HL-60 (cell line): Measurements from ENCODE around the gene ATG12.

Experiments used
- DNase-seq, 2 experiments: peaks; one replicate each; pipeline ENCODE4 v3.0.0-alpha.2; 2010 to 2020; ENCODE audit warnings: low read depth in 1 of 2, low spot score in 1 of 2
- H3K27ac ChIP-seq: fragments of 250-450 bp; sonication (Bioruptor Pico); replicated peaks from 2 replicates; pipeline ENCODE4 v1.5.1; 2020; ENCODE audit warnings: mild to moderate bottlenecking, moderate library complexity
- H3K27me3 ChIP-seq: fragments of 250-450 bp; sonication (Bioruptor Pico); 2 replicates; pipeline ENCODE4 v1.5.1; 2021; ENCODE audit warnings: mild to moderate bottlenecking, moderate library complexity; ENCODE audit not compliant: insufficient read depth, poor library complexity, severe bottlenecking
- H3K4me3 ChIP-seq: replicated peaks from 2 replicates; pipeline ENCODE4 v1.5.1; 2011; ENCODE audit warnings: mild to moderate bottlenecking, control low read depth, low read length; ENCODE audit not compliant: insufficient read depth
- GABPA ChIP-seq: IDR thresholded peaks from 2 replicates; pipeline ENCODE4 v1.6.1; 2012; ENCODE audit warnings: low read depth
- POLR2AphosphoS5 ChIP-seq: IDR thresholded peaks from 2 replicates; pipeline ENCODE4 v1.6.1; 2012; ENCODE audit warnings: low read depth
- SPI1 ChIP-seq: IDR thresholded peaks from 2 replicates; pipeline ENCODE4 v1.6.1; 2012; ENCODE audit warnings: low read depth, mild to moderate bottlenecking, borderline replicate concordance
- TF ChIP-seq, protein P1 (sequence below): IDR thresholded peaks from 2 replicates; pipeline ENCODE4 v1.6.1; 2012; ENCODE audit warnings: low read depth; ENCODE audit not compliant: insufficient replicate concordance
- TF ChIP-seq, protein P2 (sequence below): IDR thresholded peaks from one replicate; pipeline ENCODE4 v1.5.1; 2011; ENCODE audit warnings: low read length, control low read depth, inconsistent platforms; ENCODE audit not compliant: insufficient read depth

The ATG12 gene

DNA sequence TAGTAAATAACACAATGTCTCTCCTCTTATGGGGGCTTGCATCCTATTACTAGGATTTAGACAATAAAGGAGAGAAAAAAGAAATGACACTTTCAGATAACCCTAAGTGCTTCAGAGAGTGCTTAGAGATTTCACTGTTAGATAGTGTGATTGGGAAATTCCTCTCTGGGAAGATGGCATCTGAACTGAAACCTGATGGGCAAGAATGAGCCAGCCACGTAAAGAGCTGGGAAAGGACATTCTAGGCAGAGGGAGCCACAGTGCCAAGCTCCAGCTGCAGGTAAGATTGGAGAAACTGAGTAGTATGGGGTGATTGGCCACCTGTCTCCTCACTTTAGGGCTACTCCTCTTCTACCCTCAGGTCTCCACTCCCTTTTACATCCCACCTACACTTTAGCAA lies 39.4 kb downstream of the ATG12 start:
- TF ChIP-seq, protein P1, sequence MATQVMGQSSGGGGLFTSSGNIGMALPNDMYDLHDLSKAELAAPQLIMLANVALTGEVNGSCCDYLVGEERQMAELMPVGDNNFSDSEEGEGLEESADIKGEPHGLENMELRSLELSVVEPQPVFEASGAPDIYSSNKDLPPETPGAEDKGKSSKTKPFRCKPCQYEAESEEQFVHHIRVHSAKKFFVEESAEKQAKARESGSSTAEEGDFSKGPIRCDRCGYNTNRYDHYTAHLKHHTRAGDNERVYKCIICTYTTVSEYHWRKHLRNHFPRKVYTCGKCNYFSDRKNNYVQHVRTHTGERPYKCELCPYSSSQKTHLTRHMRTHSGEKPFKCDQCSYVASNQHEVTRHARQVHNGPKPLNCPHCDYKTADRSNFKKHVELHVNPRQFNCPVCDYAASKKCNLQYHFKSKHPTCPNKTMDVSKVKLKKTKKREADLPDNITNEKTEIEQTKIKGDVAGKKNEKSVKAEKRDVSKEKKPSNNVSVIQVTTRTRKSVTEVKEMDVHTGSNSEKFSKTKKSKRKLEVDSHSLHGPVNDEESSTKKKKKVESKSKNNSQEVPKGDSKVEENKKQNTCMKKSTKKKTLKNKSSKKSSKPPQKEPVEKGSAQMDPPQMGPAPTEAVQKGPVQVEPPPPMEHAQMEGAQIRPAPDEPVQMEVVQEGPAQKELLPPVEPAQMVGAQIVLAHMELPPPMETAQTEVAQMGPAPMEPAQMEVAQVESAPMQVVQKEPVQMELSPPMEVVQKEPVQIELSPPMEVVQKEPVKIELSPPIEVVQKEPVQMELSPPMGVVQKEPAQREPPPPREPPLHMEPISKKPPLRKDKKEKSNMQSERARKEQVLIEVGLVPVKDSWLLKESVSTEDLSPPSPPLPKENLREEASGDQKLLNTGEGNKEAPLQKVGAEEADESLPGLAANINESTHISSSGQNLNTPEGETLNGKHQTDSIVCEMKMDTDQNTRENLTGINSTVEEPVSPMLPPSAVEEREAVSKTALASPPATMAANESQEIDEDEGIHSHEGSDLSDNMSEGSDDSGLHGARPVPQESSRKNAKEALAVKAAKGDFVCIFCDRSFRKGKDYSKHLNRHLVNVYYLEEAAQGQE: no peak
- TF ChIP-seq POLR2AphosphoS5: no peak
- TF ChIP-seq SPI1: no peak
- TF ChIP-seq, protein P2, sequence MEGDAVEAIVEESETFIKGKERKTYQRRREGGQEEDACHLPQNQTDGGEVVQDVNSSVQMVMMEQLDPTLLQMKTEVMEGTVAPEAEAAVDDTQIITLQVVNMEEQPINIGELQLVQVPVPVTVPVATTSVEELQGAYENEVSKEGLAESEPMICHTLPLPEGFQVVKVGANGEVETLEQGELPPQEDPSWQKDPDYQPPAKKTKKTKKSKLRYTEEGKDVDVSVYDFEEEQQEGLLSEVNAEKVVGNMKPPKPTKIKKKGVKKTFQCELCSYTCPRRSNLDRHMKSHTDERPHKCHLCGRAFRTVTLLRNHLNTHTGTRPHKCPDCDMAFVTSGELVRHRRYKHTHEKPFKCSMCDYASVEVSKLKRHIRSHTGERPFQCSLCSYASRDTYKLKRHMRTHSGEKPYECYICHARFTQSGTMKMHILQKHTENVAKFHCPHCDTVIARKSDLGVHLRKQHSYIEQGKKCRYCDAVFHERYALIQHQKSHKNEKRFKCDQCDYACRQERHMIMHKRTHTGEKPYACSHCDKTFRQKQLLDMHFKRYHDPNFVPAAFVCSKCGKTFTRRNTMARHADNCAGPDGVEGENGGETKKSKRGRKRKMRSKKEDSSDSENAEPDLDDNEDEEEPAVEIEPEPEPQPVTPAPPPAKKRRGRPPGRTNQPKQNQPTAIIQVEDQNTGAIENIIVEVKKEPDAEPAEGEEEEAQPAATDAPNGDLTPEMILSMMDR: no peak
- TF ChIP-seq GABPA: no peak
- Histone ChIP-seq H3K4me3 (no peak overlapping the region), H3K27me3 (no peaks in the 10 kb centered on the region), H3K27ac (no peak overlapping the region)
- no peak for DNase-seq

DNA sequence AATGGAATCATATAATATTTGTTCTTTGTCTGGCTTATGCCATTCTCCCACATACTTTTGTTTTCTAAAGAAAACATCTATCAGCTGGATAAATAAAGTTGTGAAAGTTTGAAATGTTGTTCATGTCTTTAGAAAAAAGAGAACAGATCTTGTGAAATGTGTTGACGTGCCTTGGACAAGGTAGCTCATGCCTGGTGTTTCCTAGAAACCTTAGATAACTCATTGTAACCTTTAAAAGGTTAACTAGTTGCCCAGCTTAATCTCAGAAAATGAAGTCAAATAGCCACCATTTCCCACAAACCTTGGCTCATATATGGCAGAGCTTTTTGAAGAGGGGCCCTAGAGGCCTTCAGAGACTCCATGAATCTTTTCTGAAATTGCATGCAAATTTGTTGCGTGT lies 40.2 kb downstream of the ATG12 start:
- no peak overlapping the region for H3K4me3 ChIP-seq
- DNase-seq: no peak
- TF ChIP-seq GABPA: no peak
- H3K27me3 ChIP-seq: no peaks in the 10 kb centered on the region
- no peak overlapping the region for H3K27ac ChIP-seq

GRCh38 chr5:115800108-115800507 lies 41.3 kb downstream of the ATG12 start:
- no peak for TF ChIP-seq GABPA
- TF ChIP-seq, protein P1: no peak
- Histone ChIP-seq H3K4me3 (no peak overlapping the region), H3K27me3 (no peaks in the 10 kb centered on the region), H3K27ac (no peak overlapping the region)
- DNase-seq: no peak

DNA sequence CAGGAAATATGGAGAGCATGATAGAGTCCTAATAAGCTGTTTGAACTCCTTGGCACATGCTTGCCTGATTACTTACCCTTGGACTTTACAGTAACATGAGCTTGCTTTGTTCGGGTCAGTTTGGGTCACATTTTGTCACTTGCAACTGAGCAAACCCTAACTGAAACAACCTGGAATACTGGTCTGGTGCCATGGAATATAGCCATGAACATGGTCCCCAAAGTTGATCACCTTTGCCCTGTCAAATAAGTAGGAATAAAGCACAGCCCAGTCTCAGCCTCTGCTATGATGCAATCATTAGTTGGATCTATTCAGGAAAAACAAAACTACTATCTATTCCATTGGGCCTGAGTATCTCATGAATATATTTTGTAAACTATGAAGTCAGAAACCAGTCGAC lies 43.1 kb downstream of the ATG12 start:
- TF ChIP-seq SPI1 (no peak), POLR2AphosphoS5 (no peak), GABPA (no peak)
- TF ChIP-seq, protein P1: no peak
- TF ChIP-seq, protein P2: no peak
- H3K4me3 ChIP-seq: no peak overlapping the region
- H3K27ac ChIP-seq: no peak overlapping the region
- DNase-seq: no peak
- H3K27me3 ChIP-seq: no peaks in the 10 kb centered on the region
